Fibroblast of skin of scalp (primary cell): ENCODE measurements around the gene SH2B3.

Source experiments
- DNase-seq: peaks from one replicate; pipeline ENCODE4 v3.0.0-alpha.2; 2013

SH2B3 gene

DNA sequence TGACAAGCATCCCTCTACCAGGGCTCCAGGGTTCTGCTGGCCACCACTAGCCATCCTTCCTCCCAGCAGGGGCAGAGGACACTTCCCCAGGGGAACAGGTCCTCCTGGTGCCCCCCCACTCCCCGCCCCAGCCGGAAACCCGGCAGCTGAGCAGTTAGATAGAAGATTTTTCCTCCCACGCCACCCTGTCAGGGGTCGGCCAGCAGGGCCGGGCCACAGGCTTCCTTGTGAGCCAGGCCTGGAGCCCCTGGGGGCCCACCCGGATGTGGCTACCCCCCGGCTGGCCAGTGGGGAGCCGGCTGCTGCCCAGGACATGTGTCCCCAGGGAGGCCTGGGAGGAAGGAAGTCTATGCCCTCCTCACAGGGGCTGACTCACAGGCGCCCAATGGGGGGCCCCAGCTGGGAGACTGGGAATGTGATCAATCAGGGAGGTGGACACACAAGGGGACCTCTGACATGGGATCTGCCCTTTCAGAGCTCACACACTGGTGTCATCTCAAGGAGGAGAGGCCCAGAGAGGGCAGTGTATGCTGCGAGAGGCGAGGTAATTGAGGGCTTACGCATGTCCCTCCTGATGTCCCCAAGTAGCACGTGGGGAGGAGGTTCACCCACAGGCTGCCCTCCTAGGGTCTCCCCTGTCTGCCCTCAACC lies 4.2 kb downstream of the SH2B3 start:
- peak; percentile 87 for DNase-seq

DNA sequence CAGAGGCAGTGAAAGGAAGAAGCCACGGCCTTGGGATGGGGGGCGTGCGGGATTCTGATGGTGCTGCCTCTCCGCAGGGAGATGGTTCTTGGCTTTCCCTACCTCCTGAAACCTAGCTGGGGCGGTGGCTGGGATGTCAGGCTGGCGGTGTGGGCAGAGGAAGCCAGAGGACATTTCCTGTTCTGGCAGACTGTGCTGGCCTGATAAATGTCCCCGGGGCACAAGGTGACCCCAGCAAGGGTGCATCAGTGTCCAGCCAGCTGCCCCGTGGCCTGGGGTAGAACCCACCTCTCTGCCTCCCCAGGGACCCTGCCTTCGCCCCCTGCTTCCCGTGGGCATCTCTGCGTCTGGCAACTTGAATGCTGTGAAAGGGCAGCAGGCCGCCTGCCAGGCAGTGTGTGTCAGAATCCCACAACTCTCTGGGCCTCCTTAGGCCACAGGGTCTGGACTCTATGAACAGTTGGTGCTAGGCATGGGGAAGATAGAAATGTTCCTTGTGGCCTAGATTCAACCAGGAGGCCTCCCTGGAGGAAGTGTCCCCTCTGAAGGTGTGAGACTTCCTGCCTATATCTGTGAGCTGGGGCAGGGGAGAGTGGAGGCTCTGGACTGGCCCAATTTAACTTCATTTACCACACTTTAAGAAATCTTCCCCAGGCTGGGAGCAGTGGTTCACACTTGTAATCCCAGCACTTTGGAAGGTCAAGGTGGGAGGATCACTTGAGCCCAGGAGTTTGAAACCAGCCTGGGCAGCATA lies 4.9 kb downstream of the SH2B3 start:
- no peak for DNase-seq

- no peak for DNase-seq
Measured at GRCh38 chr12:111411185-111411764, 5.6 kb downstream of the SH2B3 start.

DNA sequence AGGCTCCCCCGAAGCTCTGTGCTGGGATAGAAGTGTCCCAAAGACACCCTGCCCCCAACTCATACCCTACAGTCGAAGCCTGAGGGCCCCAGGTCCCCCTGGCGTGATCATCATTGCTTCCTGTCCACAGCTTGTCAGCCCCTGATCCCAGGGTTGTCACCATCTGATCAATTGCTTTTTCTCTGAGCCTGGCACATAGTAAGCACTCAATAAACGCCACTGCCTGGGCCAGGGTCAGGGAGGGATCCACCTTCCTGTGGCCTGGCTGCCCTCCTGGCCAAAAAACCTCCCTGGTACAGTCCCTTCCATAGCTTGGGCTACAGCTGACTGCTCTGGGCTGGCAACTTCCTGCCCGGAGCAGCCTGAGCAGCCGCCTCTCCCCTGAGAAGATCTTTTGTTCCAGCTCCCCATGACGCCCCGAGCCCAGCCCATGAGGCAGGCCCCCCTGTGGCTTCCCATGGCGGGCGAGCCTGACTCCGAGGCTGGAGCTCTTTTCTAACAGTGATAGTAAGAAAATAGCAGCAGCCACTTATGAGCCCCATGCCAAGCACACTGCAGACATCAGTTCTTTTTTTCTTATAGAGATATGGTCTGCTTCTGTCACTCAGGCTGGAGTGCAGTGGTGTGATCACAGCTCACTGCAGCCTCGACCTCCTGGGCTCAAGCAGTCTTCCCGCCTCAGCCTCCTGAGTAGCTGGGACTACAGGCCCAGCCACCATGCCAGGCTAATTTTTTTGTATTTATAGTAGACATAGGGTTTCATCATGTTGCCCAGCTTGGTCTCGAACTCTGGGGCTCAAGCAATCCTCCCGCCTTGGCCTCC lies 6.5 kb downstream of the SH2B3 start:
- peak; percentile 67 for DNase-seq

DNA sequence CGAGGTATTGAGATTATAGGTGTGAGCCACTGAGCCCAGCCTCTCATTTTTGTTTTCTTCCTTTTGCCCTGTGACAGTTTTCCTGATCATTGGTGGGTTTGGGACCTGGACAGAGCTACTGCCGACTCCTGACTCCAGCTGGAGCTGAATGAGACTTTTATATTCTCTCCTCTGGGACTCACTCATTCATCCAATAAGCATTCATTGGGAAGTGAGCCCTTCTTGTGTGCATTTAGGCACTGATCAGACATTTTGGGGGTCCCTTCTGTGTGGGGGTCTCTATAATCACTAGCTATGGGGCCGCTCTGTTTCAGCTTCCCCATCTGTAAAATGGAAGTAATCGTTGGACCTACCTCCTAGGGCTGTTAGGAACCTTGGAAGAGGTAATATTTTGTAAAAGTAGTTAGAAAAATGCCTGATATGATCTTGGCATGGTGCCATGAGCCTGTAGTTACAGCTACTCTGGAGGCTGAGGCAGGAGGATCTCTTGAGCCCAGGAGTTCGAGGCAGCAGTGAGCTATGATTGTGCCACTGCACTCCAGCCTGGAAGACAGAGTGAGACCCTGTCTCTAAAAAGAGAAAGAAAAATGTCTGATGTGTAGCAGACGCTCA lies 7.2 kb downstream of the SH2B3 start:
- DNase-seq: no peak

GRCh38 chr12:111413442-111414086 lies 7.8 kb downstream of the SH2B3 start:
- DNase-seq: no peak

DNA sequence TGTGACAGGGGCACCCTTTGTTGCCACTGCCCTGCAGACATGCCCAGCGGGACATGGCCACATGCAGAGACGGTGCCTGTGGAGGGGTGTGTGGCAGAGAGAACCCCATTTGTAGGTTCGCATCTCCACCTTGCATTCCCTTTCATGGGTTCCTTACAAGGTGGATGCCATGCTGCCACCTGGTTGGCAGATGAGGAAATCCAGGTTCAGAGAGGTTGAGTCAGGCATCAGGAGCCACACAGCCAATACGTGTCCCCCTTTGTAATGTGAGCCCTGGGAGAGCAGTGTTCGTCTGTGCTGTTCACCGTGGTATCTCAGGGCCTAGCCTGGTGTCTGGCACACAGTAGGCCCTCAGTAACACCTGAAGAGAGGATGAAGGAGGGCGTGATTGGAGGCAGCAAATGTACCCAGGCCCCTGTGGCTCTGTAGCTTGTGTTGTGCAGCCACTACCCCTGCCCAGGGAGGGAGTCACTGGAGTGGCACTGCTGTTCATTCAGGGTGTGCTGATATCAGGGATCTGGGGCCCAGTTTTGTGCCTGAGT lies 9.1 kb downstream of the SH2B3 start:
- no peak for DNase-seq

GRCh38 chr12:111417290-111417689 lies 11.6 kb downstream of the SH2B3 start:
- no peak for DNase-seq

DNA sequence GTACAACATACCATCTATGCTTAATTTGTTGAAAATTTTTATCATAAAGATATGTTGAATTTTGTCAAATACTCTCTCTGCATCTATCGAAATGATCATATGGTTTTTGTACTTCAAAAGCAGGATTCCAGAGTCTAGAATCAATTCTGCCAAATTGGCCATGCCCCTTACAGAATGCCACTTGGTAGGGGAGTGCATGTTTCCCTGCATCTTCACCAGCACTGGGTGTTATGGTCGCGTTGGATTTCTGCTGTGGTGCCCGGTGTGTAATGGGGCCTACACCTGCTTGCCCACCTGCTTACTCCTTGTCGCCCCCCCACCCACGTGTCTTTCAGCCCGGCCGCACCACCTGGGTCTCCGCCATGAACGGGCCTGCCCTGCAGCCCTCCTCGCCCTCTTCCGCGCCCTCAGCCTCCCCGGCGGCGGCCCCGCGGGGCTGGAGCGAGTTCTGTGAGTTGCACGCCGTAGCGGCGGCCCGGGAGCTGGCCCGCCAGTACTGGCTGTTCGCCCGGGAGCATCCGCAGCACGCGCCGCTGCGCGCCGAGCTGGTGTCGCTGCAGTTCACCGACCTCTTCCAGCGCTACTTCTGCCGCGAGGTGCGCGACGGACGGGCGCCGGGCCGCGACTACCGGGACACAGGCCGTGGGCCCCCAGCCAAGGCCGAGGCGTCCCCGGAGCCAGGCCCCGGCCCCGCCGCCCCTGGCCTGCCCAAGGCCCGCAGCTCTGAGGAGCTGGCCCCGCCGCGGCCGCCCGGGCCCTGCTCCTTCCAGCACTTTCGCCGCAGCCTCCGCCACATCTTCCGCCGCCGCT lies 12.3 kb downstream of the SH2B3 start:
- no peak for DNase-seq

DNA sequence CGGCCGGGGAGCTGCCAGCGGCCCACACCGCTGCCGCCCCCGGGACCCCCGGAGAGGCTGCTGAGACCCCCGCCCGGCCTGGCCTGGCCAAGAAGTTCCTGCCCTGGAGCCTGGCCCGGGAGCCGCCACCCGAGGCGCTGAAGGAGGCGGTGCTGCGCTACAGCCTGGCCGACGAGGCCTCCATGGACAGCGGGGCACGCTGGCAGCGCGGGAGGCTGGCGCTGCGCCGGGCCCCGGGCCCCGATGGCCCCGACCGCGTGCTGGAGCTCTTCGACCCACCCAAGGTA lies 12.8 kb downstream of the SH2B3 start:
- DNase-seq: no peak

GRCh38 chr12:111419784-111420183 lies 14.1 kb downstream of the SH2B3 start:
- DNase-seq: no peak

DNA sequence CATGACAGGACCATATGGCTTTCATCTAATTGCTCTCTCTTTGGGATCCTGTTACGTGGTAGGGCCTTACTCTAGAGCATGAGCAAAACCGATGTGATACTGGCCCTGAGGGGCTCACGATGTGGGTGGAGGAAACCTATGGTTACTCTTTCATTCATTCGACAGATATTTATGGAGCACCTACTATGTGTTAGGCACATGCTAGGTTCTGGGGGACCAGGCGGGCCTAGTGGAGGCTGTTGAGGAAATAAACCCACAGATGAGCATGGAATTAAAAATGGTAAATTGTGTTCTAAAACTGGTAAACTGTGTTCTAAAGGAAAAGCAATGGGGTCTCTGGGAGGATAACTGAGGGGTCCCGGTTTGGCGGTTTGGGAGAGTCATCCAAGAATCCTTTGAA lies 14.8 kb downstream of the SH2B3 start:
- DNase-seq: no peak

DNA sequence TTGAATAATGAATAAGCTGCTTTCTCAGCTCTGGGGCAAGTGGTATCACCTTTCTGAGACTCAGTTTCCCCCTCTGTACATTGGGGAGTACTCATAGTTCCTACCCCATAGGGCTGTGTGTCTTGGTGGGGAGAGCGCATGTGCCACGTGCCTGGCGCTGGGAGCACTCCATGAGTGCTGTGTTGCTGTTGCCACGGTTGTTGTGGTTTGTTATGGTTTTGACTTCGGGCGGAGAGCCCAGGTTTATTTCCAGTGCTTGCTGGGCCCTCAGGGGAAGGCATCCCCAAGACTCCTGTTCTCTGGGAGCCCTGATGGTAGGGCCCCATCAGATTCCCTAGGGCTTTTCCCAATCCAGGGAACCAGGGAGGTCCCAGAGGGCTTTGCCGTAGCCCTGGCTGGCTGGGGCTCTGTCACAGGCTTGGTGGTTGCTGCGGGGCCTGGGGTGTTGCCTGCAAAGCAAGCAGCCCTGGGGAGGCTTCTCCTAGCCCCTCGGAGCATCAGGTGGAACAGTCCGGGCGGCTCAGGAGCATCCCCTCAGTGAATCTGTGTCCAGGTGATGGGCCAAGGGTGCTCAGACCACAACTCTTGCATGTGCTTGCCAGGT lies 18.6 kb downstream of the SH2B3 start:
- no peak for DNase-seq

DNA sequence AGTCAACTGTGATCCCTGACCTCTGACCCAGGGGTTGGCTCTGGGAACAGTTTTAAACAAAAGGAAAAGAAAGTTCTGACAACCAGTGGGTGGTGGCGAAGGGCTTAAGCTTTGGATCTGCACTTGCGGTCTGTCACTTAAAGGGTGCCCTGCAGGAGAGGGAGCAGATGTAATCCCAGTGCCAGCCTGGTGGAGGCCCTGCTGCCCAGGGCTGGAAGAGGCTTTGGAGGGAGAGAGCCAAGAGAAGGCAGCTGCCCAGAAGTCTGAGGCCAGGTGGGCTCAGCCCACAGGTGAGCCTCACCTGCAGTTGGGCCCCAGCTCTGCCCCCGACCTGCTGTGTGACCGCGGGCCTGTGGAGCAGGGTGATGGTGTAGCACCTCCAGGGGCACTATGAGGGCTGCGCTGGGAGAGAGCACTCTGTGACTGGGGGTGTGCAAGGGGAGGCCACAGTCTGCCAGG lies 19.1 kb downstream of the SH2B3 start:
- DNase-seq: no peak

DNA sequence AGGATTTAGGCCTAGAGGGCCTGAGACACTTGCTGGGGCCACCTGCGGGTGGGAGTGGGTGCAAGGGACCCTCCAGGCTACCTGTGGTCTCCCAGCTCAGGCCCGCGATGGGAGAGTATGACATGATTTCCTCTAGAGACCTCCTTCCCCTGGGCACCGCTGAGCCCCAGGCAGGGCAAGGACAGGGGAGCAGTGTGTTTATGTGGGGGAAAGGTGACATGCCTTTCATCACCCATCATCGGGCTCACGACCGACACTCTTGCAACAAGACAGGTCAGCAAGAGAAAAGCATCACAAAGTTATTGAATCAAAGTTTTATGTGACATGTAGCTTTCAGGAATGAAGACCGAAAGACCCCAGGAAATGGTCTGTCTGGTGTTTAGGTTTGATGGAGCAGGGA lies 19.9 kb downstream of the SH2B3 start:
- DNase-seq: no peak

- DNase-seq: no peak
Measured at GRCh38 chr12:111426344-111427185, 20.8 kb downstream of the SH2B3 start.

DNA sequence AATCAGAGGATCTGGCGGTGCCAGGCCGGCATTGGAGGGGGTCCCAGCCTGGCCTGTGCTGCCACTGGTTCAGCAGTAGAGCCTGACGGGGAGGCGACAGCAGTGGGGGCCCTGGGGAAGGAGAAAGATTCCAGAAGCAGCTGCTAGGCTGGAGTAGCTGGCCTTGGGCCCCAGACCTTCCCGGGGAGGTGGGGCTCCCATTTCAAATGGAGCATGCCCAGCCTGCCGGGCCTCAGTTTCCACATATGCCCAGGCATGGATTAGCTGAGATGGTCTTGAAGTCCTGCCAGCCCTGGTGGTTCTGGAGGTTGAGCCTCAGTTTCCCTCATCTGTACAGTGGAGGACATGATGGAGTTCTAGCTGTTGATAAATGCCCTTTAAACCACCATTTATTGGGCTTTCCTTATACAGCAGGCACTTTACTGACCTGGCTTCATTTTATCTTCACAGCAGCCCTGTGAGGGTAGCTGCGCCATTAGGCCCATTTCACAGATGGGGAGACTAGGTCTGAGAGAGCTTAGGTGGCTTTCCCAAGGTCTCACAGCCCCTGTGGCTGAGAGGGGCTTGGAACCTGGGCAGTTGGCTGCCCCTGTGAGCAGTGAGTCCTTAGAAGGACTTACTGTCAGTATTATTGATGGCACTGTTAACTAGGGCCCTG lies 21.8 kb downstream of the SH2B3 start:
- DNase-seq: no peak

GRCh38 chr12:111428081-111428727 lies 22.5 kb downstream of the SH2B3 start:
- DNase-seq: no peak

DNA sequence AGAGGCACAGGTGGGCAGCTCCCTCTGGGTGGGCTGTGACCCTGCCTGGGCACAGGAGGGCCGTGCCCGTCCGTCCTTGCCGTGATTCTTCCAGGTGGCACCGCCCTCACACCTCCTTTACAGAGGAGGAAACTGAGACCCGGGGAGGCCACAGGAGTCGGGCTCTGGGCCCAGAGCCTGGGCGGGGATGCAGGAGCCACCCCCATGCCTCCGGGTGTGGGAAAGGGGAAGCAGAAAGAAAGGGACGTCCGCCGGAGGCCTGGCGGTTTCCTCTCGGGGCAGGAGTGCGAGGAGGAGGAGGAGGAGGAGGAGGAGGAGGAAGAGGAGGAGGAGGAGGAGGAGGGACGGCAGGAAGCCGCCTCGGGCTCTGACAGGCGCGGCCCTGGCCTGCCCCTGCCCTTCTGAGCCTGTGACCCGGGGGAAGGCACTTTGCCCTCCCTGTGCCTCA lies 23.0 kb downstream of the SH2B3 start:
- no peak for DNase-seq
